Liver (tissue), 9 donors: ENCODE results near the gene ITPRID2. TPM values are rescaled to one million over a fixed set of nuclear protein-coding genes. Genes with fewer than 3 reads are reported as not detected.

Source experiments
- DNase-seq: peaks from one replicate; pipeline ENCODE4 v3.0.0-alpha.2; 2017; ENCODE audit warnings: low spot score
- H3K27ac ChIP-seq, 2 donors: one replicate each; pipeline ENCODE4 v1.7.0; 2013; ENCODE audit warnings: inconsistent platforms in 2 of 2, low read length in 2 of 2, control low read depth in 1 of 2, low read depth in 1 of 2, mild to moderate bottlenecking in 1 of 2
- H3K27me3 ChIP-seq, 4 donors: one replicate each; pipeline versions ENCODE4 v1.6.1 to v1.7.0; 2013; ENCODE audit warnings: low read length in 3 of 4, inconsistent platforms in 1 of 4, mild to moderate bottlenecking in 1 of 4, moderate library complexity in 1 of 4; ENCODE audit not compliant: control insufficient read depth in 4 of 4, insufficient read depth in 4 of 4
- H3K36me3 ChIP-seq, 4 donors: one replicate each; pipeline versions ENCODE4 v1.6.1 to v1.7.0; 2013; ENCODE audit warnings: low read length in 3 of 4, mild to moderate bottlenecking in 3 of 4, low read depth in 1 of 4, moderate library complexity in 1 of 4; ENCODE audit not compliant: control insufficient read depth in 4 of 4, insufficient read depth in 3 of 4
- H3K4me1 ChIP-seq, 4 donors: one replicate each; pipeline versions ENCODE4 v1.6.1 to v1.7.0; 2013; ENCODE audit warnings: low read length in 3 of 4, mild to moderate bottlenecking in 3 of 4, moderate library complexity in 1 of 4; ENCODE audit not compliant: control insufficient read depth in 4 of 4, insufficient read depth in 4 of 4
- H3K4me3 ChIP-seq, 3 donors: one replicate each; pipeline versions ENCODE4 v1.6.1 to v1.7.0; 2013; ENCODE audit warnings: low read length in 3 of 3, control low read depth in 1 of 3, low read depth in 1 of 3, mild to moderate bottlenecking in 1 of 3
- H3K9ac ChIP-seq, 2 donors: one replicate each; pipeline ENCODE4 v1.7.0; 2013; ENCODE audit warnings: low read length in 2 of 2, mild to moderate bottlenecking in 2 of 2, moderate library complexity in 2 of 2, control low read depth in 1 of 2, low read depth in 1 of 2
- H3K9me3 ChIP-seq, 4 donors: one replicate each; pipeline versions ENCODE4 v1.6.1 to v1.7.0; 2013; ENCODE audit warnings: low read length in 3 of 4; ENCODE audit not compliant: control insufficient read depth in 4 of 4
- CTCF ChIP-seq: fragments of 150-350 bp; IDR thresholded peaks from 2 replicates; pipeline ENCODE4 v1.5.1; 2017; ENCODE audit warnings: improper control_type of control experiment, low read depth, low read length; ENCODE audit not compliant: missing input control
- EGR1 ChIP-seq, 2 donors: IDR thresholded peaks; 2 replicates each; pipeline ENCODE4 v1.6.1; 2016 to 2018; ENCODE audit warnings: antibody characterized with exemption in 2 of 2, low read depth in 2 of 2
- FOXA1 ChIP-seq: IDR thresholded peaks from 2 replicates; pipeline ENCODE4 v1.6.1; 2016; ENCODE audit warnings: antibody characterized with exemption
- FOXA2 ChIP-seq: IDR thresholded peaks from 2 replicates; pipeline ENCODE4 v1.6.1; 2016; ENCODE audit warnings: antibody characterized with exemption
- GABPA ChIP-seq, 2 donors: IDR thresholded peaks in 1 of 2; conservative IDR thresholded peaks in 1 of 2; 2 replicates each; pipeline ENCODE4 v1.6.1; 2016; ENCODE audit warnings: antibody characterized with exemption in 2 of 2, mild to moderate bottlenecking in 1 of 2, moderate library complexity in 1 of 2
- HNF4G ChIP-seq: IDR thresholded peaks from 2 replicates; pipeline ENCODE4 v1.6.1; 2016; ENCODE audit warnings: antibody characterized with exemption
- JUND ChIP-seq, 2 donors: IDR thresholded peaks; 2 replicates each; pipeline ENCODE4 v1.6.1; 2016; ENCODE audit warnings: antibody characterized with exemption in 2 of 2
- MAX ChIP-seq: IDR thresholded peaks from 2 replicates; pipeline ENCODE4 v1.6.1; 2016; ENCODE audit warnings: antibody characterized with exemption
- NR2F2 ChIP-seq: IDR thresholded peaks from 2 replicates; pipeline ENCODE4 v1.6.1; 2016; ENCODE audit warnings: antibody characterized with exemption
- RAD21 ChIP-seq, 2 donors: IDR thresholded peaks; 2 replicates each; pipeline ENCODE4 v1.6.1; 2016; ENCODE audit warnings: antibody characterized with exemption in 2 of 2, mild to moderate bottlenecking in 2 of 2
- REST ChIP-seq: IDR thresholded peaks from 2 replicates; pipeline ENCODE4 v1.6.1; 2016; ENCODE audit warnings: antibody characterized with exemption, mild to moderate bottlenecking
- RXRA ChIP-seq, 2 donors: IDR thresholded peaks; 2 replicates each; pipeline ENCODE4 v1.6.1; 2017 to 2018; ENCODE audit warnings: antibody characterized with exemption in 2 of 2, mild to moderate bottlenecking in 1 of 2
- SP1 ChIP-seq: IDR thresholded peaks from 2 replicates; pipeline ENCODE4 v1.6.1; 2018; ENCODE audit warnings: antibody characterized with exemption, mild to moderate bottlenecking
- YY1 ChIP-seq: IDR thresholded peaks from 2 replicates; pipeline ENCODE4 v1.6.1; 2016; ENCODE audit warnings: antibody characterized with exemption, mild to moderate bottlenecking
- ZBTB33 ChIP-seq: IDR thresholded peaks from 2 replicates; pipeline ENCODE4 v1.6.1; 2016; ENCODE audit warnings: antibody characterized with exemption
- WGBS: extraction: QIAGEN DNeasy Blood & Tissue Kit; methylation state at CpG from one replicate; pipeline ENCODE4 v1.1.7; 2013; 5-methylcytosine and 5-hydroxymethylcytosine counted together
- polyA plus RNA-seq, 2 donors: library from polyadenylated mRNA; stranded (reverse) in 1 of 2; unstranded in 1 of 2; fragments of 200-250 nt in 1 of 2; fragments of >200 nt in 1 of 2; fragmentation: Nextera tagmentation in 1 of 2; extraction: Ambion mirVana in 1 of 2; gene quantifications; one replicate each; pipeline versions ENCODE4 v1.2.1 to v1.2.3, GENCODE V29; 2013 to 2015
- total RNA-seq, 2 donors: library from RNA; depleted of rRNA; stranded (reverse); fragments of >200 nt; gene quantifications; one replicate each; pipeline ENCODE4 v1.2.3, GENCODE V29; 2014
- donor health status: healthy.
- donor health status: healthy.
- donor health status: healthy.
- donor health status: healthy.
- donor health status: healthy.

Gene ITPRID2
- total and polyA plus RNA-seq, 4 donors: 31.2 to 145 (median 55.1) TPM

- TF ChIP-seq FOXA1 (no peak), CTCF (no peak), RAD21 (IDR thresholded peaks at IDR 0.05) (no peak), EGR1 (IDR thresholded peaks at IDR 0.05; ENCODE audit: low read depth in 2 of 2) (no peak), RXRA (IDR thresholded peaks at IDR 0.05) (no peak), JUND (IDR thresholded peaks at IDR 0.05) (no peak), SP1 (no peak), YY1 (no peak), REST (no peak), NR2F2 (no peak)
- DNase-seq: no peak
- no peaks in the 10 kb centered on the region for H3K27me3 ChIP-seq
- WGBS: 99% methylated on average over 1 of the region's 1 CpG
- no peak overlapping the region for H3K4me3 ChIP-seq
- no peak overlapping the region for H3K27ac ChIP-seq
- H3K9me3 ChIP-seq: no peaks in the 10 kb centered on the region
- H3K9ac ChIP-seq: no peak overlapping the region
- no peaks in the 10 kb centered on the region for H3K36me3 ChIP-seq
- peaks cover 0 to 1% (median 0%) of the 10 kb centered on the region in 4 donors for H3K4me1 ChIP-seq
Observed at GRCh38 chr2:181849601-181850000, 41.9 kb upstream of the ITPRID2 start.

GRCh38 chr2:181850936-181851560 lies 40.5 kb upstream of the ITPRID2 start:
- Histone ChIP-seq H3K36me3 (no peaks in the 10 kb centered on the region), H3K4me3 (no peak overlapping the region), H3K27ac (no peak overlapping the region), H3K27me3 (no peaks in the 10 kb centered on the region), H3K4me1 (peaks cover 0 to 1% (median 0%) of the 10 kb centered on the region in 4 donors), H3K9ac (no peak overlapping the region), H3K9me3 (no peaks in the 10 kb centered on the region)
- TF ChIP-seq FOXA2 (no peak), SP1 (no peak), RXRA (IDR thresholded peaks at IDR 0.05) (no peak), GABPA (IDR thresholded peaks at IDR 0.05 in 1 of 2, conservative IDR thresholded peaks at IDR 0.05 in 1 of 2) (no peak), EGR1 (IDR thresholded peaks at IDR 0.05; ENCODE audit: low read depth in 2 of 2) (no peak), HNF4G (no peak)
- DNase-seq: no peak

- no peaks in the 10 kb centered on the region for H3K27me3 ChIP-seq
- H3K4me3 ChIP-seq: no peak overlapping the region
- H3K9me3 ChIP-seq: no peaks in the 10 kb centered on the region
- no peak for TF ChIP-seq MAX
- no peak for TF ChIP-seq NR2F2
- TF ChIP-seq ZBTB33: no peak
- TF ChIP-seq REST: no peak
- no peak for TF ChIP-seq GABPA (IDR thresholded peaks at IDR 0.05 in 1 of 2, conservative IDR thresholded peaks at IDR 0.05 in 1 of 2)
- no peak for TF ChIP-seq JUND (IDR thresholded peaks at IDR 0.05)
- H3K9ac ChIP-seq: no peak overlapping the region
- H3K36me3 ChIP-seq: no peaks in the 10 kb centered on the region
- no peak overlapping the region for H3K27ac ChIP-seq
- H3K4me1 ChIP-seq: peaks cover 0 to 1% (median 0%) of the 10 kb centered on the region in 4 donors
- no peak for DNase-seq
Observed at GRCh38 chr2:181851726-181852125, 39.8 kb upstream of the ITPRID2 start.
